ENCODE results near the gene ACTA1. TPM values are rescaled to one million over a fixed set of nuclear protein-coding genes. Genes with fewer than 3 reads are reported as not detected.
"Not testable (repeated sequence)": the region's sequence is repeated elsewhere in the genome, so short reads cannot be mapped to it uniquely, and the experiment has no call there.

ACTA1 gene
- 0.34 TPM in 1 of 2 replicates, not detected in the other for total RNA-seq (2014; rRNA removed)
- not detected for polyA plus RNA-seq (2012)

DNA sequence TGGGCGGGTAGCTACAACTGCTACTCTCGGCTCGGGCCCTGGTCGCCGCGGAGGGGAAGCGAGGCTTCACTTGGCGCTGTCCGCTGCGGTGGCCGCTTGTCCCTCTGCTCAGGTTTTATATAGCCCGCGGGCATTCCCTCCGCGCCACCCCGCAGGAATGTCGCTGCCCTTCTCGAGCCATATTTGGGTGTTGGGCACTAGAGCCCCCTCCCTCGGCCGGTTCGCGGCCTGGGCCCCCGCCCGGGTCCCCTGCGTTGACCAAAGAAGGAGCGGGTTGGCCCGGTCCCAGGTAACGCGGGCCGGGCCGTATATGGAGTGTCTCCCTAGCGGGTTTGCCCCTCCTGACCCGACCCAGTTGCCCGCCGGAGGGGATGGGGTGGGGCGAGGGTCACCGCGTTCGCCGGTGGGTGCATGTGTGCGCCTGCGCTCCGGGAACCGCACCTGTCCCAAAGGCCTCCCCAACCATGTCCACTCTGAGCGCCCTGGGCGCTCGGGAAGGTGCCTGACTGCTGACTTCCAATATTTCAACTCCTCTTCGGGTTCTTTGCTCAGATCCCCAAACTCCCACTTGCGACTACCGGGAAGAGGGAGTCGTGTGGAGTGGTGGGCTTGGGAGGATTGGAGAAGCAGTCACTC, at the start of gene ACTA1:
Gene ACTA1, minus strand, starts transcription at position 90 of the 636 bp plus-strand sequence. CDS start 979 bp downstream, outside the sequence.
- no peak for DNase-seq (ENCODE audit: low read depth)

- DNase-seq (ENCODE audit: low read depth): no peak
Observed at GRCh38 chr1:229482511-229482910, 48.6 kb upstream of the ACTA1 start.

DNA sequence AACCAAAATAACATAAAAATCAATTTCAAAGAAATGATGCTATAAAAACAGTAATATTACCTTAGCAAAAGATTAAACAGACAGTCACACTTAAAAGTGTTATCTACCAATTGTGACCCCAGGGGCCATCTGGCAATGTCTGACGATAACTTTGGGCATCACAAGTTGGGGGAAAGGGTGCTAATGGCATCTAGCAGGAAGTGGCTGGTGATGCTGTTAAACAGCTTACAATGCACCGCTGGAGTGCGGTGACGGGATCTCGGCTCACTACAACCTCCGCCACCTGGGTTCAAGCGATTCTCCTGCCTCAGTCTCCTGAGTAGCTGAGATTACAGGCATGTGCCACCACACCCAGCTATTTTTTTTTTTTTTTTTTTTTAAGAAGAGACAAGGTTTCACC, 46.6 kb upstream of the ACTA1 start:
- DNase-seq (ENCODE audit: low read depth): no peak

DNA sequence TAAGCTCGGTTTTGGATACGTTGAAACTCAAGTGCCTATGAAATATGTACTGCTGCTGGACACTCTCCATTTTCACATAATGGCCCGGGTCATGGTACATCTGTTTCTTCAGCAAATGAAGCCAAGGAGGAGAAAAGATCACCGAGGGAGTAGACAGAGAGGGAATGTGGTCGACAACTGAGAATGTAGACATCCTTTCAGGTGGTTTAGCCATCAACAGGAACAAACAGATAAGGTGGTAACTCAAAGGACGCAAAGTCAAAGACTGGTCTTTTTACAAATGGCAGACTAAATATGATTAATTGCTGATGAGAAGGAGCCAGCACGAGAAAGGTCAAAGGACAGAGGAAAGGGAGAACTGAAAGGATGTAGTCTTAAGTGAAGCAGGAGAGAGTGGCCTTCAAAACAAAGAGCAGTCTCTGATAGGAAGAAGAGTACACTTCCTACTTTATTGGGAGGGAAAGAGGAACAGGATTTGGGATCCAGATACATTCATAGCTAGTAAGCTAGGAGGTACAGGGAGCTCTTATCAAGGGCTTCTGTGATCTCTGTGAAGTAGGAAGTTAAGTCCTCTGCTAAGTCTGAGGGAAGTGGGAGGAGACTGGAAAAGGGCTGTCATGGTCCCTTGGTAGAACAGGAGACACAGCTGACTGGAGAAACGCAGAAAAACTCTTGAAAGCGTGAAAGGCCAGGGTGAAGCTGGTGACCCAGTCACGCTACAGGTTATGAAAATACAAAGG, 45.9 kb upstream of the ACTA1 start:
- DNase-seq (ENCODE audit: low read depth): no peak

DNA sequence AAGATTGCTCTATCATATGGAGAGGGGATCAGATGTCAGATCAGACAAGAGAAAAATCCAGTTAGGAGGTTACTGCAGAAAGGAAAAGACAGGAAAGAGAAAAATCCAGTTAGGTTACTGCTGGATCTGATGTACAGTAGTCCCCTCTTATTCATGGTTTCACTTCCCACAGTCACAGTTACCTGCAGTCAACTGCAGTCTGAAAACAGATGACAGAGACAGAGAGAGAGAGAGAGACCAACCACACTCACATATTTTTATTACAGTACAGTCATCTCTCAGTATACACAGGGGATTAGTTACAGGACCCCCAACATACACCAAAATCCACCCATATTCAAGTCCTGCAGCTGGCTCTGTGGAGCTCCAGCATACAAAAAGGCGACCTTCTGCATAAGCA, 45.0 kb upstream of the ACTA1 start:
- no peak for DNase-seq (ENCODE audit: low read depth)

DNA sequence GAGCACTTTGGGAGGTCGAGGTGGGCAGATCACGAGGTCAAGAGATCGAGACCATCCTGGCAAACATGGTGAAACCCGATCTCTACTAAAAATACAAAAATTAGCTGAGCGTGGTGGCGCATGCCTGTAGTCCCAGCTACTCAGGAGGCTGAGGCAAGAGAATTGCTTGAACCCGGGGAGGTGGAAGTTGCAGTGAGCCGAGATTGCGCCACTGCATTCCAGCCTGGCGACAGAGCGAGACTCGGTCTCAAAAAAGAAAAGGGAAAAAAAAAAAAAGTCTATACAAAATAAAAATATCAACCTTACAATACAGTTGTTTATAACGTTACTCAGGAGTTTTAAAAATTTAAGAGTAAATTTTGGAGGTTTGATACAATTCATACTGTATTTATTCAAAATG, 42.0 kb upstream of the ACTA1 start:
- DNase-seq (ENCODE audit: low read depth): not testable (repeated sequence)

DNA sequence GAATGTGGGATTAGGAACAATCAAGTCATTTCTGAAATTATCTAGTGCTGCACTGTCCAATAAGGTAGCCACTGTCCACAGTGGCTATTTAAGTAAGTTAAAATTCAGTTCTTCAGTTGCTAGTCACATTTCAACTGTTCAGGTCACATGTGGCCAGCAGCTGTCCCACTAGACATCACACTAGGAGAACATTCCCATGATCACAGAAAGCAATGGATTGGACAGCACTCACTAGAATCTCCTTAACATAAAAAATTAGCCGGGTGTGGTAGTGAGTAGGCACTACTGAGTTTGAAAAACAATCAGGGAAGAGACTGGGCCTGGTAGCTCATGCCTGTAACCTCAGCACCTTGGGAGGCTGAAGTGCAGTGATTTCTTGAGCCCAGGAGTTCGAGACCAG, 40.6 kb upstream of the ACTA1 start:
- DNase-seq (ENCODE audit: low read depth): peak; percentile 13

GRCh38 chr1:229471175-229471574, 37.3 kb upstream of the ACTA1 start:
- no peak for DNase-seq (ENCODE audit: low read depth)

GRCh38 chr1:229470406-229471043, 36.6 kb upstream of the ACTA1 start:
- no peak for DNase-seq (ENCODE audit: low read depth)

DNA sequence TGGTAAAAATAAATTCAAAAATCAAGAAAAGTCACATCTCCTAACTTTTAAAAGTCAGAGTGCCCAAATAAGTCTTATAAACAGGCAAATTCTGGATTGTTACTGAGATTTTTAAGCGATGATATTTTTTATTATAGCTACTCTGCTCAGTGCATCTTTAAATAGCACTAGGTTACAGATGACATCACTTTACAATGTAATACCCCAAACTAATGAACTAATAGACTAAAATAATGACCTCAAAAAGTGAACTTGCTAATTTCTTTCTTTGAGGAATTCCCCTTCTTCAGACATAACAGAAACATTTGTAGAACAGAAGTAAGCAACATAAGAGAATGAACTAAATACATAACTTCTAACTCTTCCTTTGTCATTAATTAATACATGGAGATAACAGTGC, 33.0 kb upstream of the ACTA1 start:
- DNase-seq (ENCODE audit: low read depth): no peak

- no peak for DNase-seq (ENCODE audit: low read depth)
Observed at GRCh38 chr1:229464672-229465071, 30.8 kb upstream of the ACTA1 start.

- DNase-seq (ENCODE audit: low read depth): no peak
Observed at GRCh38 chr1:229461032-229461668, 27.3 kb upstream of the ACTA1 start.

DNA sequence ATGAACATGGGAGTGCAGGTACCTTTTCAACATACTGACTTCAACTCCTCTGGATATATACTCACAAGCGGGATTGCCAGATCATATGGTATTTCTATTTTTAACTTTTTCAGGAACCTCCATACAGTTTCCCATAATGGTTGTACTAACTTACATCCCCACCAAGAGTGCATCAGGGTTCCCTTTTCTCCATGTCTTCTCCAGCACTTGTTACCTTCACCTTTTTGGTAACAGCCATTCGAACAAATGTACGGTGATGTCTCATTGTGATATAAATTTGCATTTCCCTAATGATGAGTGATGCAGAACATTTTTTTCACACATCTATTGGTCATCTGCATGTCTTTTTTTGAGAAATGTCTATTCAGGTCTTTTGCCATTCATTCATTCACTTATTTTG, 25.9 kb upstream of the ACTA1 start:
- no peak for DNase-seq (ENCODE audit: low read depth)

- DNase-seq (ENCODE audit: low read depth): no peak
Observed at GRCh38 chr1:229457436-229457835, 23.5 kb upstream of the ACTA1 start.

GRCh38 chr1:229456016-229456415, 22.1 kb upstream of the ACTA1 start:
- DNase-seq (ENCODE audit: low read depth): peak; percentile 59

GRCh38 chr1:229454056-229454455, 20.2 kb upstream of the ACTA1 start:
- no peak for DNase-seq (ENCODE audit: low read depth)

GRCh38 chr1:229452956-229453801, 19.3 kb upstream of the ACTA1 start:
- DNase-seq (ENCODE audit: low read depth): peak; percentile 24

DNA sequence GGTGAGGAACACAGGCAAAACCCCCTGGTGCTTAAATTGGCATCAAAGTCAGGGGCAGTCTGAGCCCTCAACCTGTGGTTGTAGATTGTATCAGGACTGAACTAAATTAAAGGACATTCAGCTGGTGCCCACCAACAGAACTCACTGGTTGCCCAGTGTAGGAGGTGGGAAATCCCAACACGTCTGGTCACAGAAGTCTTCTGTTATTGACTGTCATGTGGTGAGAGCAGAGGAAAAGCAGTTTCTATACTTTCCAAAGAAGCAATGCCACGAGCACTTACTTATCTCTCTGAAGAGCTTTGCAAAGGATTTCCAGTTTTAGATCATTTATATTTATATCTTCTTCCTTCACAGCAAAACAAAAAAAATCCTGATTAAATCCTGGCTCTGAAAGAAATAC, 15.0 kb upstream of the ACTA1 start:
- no peak for DNase-seq (ENCODE audit: low read depth)

- DNase-seq (ENCODE audit: low read depth): no peak
Observed at GRCh38 chr1:229448354-229448753, 14.5 kb upstream of the ACTA1 start.

DNA sequence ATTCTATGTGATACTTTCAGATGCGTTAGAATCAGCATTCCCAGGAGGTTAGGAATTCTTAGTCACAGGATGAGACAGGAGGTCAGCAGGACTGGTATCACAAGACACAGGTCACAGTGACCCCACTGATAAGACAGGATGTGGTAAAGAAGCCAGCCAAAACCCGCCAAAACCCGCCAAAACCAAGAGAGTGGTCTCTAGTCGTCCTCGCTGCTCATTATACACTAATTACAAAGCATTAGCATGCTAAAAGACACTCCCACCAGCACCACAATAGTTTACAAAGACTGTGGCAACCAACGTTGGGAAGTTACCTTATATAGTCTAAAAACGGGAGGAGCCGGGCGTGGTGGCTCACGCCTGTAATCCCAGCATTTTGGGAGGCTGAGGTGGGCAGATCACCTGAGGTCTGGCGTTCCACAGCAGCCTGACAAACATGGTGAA, 13.9 kb upstream of the ACTA1 start:
- DNase-seq (ENCODE audit: low read depth): no peak

- no peak for DNase-seq (ENCODE audit: low read depth)
Observed at GRCh38 chr1:229445828-229446227, 11.9 kb upstream of the ACTA1 start.

All from LHCN-M2 (cell line).